ENCODE measurements around the gene CSF2.

DNA sequence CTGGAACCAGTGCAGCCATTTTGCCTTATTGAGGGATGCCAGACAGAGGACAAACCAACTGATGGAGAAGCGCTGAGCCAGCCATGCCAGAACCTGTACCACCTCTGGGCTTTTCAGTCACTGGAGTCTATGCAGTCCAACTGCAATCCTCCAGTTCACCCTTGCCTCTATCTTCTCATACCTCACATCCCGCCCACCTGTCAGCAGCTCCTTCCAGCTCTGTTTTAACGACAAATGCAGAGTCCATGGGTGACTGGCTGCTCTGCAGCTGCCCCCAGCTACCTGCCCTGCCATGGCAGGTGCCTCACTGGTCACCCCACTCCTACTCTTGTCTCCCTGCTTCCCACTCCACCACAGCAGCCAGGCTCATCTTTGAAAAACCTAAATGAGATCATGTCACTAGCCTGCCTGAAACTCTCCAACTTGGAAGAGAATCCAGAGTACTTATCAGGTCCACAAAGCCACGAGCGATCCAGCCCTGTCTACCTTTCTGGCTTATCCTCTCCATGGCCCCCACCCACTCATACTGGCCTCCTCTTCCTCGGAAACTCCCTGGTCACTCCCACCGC lies 48.1 kb upstream of the CSF2 start:
- TF ChIP-seq POLR2A (IDR thresholded peaks at IDR 0.05; ENCODE audit: low read depth) (no peak), POLR2AphosphoS5 (IDR thresholded peaks at IDR 0.05) (no peak), EP300 (IDR thresholded peaks at IDR 0.05) (no peak)
- TF ChIP-seq, protein P1, sequence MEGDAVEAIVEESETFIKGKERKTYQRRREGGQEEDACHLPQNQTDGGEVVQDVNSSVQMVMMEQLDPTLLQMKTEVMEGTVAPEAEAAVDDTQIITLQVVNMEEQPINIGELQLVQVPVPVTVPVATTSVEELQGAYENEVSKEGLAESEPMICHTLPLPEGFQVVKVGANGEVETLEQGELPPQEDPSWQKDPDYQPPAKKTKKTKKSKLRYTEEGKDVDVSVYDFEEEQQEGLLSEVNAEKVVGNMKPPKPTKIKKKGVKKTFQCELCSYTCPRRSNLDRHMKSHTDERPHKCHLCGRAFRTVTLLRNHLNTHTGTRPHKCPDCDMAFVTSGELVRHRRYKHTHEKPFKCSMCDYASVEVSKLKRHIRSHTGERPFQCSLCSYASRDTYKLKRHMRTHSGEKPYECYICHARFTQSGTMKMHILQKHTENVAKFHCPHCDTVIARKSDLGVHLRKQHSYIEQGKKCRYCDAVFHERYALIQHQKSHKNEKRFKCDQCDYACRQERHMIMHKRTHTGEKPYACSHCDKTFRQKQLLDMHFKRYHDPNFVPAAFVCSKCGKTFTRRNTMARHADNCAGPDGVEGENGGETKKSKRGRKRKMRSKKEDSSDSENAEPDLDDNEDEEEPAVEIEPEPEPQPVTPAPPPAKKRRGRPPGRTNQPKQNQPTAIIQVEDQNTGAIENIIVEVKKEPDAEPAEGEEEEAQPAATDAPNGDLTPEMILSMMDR (IDR thresholded peaks at IDR 0.05): no peak

All from esophagus muscularis mucosa (tissue), 4 donors.